Bone marrow (tissue), 2 donors: ENCODE data around the gene TAF11L3.
"Not testable (repeated sequence)": the region's sequence is repeated elsewhere in the genome, so short reads cannot be mapped to it uniquely, and the experiment has no call there.

ENCODE experiments used
- DNase-seq, 2 donors: peaks; one replicate each; lab custom pipeline; 2025; lab: John Stamatoyannopoulos, UW

The TAF11L3 gene

GRCh38 chr5:17518067-17518466 is at the start of gene TAF11L3:
Gene TAF11L3, plus strand, starts transcription at chr5:17518367.
- DNase-seq, result not testable (repeated sequence)

- no peak for DNase-seq
Measured at GRCh38 chr5:17470064-17470463, 48.1 kb upstream of the TAF11L3 start.

- not testable (repeated sequence) for DNase-seq
Measured at GRCh38 chr5:17475064-17475463, 43.1 kb upstream of the TAF11L3 start.

DNA sequence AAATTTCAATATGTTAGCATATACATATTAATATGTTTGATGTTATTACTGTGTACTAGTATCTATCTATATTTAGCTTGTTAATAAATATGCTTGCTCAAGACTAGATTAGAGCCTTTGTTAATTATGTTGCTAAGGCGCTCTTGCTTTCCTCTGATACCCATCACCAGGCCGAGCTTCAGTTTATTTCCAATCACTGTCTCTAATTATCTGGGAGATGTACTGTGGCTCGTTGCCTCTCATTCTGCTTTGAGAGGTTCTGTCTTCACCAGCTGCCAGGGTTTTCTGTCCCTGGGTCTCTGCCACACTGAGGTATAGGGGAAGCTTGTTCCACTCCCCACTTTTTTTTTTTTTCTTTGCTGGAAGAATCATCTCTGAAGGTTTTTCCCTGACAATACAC is 41.1 kb upstream of the TAF11L3 start:
- DNase-seq, result no peak

GRCh38 chr5:17477573-17478265 is 40.4 kb upstream of the TAF11L3 start:
- DNase-seq, result no peak

DNA sequence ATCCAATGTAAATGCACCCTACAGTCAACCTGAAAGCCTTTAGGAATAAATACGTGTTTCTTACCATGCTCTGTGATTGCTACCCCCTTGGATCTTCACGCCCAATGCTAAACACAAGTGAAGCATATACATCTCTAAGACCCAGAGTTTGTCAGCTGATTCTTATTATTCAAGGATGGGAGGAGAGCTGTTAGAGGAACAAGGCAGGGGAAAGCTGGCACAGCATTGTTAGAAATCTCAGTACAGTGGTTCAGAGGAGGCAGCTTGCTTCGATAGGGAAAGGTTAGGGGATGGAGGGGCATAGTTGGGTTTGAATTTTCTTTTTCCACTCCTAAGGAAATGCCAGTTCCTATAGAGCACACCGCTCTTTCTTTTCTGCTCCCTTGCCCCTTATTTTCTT is 36.8 kb upstream of the TAF11L3 start:
- no peak for DNase-seq

GRCh38 chr5:17482790-17483189 is 35.4 kb upstream of the TAF11L3 start:
- DNase-seq, result no peak

GRCh38 chr5:17486464-17487173 is 31.5 kb upstream of the TAF11L3 start:
- DNase-seq, result not testable (repeated sequence)

- no peak for DNase-seq
Measured at GRCh38 chr5:17487174-17487512, 31.0 kb upstream of the TAF11L3 start.

DNA sequence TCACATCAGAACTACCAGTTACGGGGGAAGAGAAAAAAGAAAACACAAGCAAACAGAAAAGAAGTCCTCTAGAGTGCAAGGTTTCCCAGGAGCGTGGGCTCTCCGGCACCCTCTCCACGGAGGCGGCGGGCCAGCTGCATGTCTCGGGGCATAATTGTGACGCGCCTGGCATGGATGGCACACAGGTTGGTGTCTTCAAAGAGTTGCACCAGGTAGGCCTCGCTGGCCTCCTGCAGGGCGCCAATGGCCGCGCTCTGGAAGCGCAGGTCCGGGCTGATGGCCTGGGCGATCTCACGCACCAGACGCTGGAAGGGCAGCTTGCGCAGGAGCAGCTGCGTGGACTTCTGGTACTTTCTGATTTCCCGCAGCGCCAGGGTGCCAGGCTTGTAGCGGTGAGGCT is 26.9 kb upstream of the TAF11L3 start:
- not testable (repeated sequence) for DNase-seq

DNA sequence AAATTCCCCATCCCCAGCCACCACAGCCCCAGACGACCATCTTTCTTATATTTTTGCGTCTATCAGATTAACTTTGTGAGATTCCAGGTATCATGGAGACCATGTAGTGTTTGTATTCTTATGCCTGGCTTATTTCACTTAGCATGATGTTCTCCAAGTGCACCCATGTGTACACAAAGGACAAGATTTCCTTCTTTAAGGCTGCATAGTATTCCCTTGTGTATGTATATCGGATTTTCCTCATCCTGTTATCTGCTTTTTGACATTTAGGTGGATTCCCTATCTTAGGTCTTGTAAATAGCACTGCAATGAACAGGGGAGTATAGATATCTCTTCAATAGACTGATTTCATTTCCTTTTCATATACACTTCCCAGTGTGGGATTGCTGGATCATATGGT is 25.4 kb upstream of the TAF11L3 start:
- DNase-seq, result no peak

GRCh38 chr5:17497446-17497845 is 20.7 kb upstream of the TAF11L3 start:
- no peak for DNase-seq

- not testable (repeated sequence) for DNase-seq
Measured at GRCh38 chr5:17497931-17498330, 20.2 kb upstream of the TAF11L3 start, which contains the start of gene TAF11L2. Gene TAF11L2, plus strand, starts transcription at chr5:17498231.

- no peak for DNase-seq
Measured at GRCh38 chr5:17511775-17512325, 6.3 kb upstream of the TAF11L3 start.

GRCh38 chr5:17517526-17517925 is 641 bp upstream of the TAF11L3 start:
- not testable (repeated sequence) for DNase-seq

DNA sequence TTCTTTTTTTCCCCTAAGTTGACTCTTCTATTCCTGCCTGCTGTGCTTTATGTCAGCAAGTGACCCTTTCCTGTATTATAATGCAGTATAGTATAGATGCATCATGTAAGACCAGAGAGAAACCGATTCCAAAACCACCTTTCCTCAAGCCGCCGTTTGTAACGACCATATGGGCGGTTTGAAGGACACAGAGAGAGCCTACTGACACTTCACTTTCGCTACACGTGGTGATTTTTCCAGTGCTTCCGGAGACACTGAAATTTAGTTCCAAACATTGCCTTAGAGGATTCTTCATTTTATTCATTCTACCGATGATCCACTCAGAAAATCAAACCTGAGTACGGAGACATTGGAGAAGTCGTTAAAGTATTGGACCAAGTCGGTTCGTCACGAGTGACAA is 1.3 kb downstream of the TAF11L3 start:
- not testable (repeated sequence) for DNase-seq

GRCh38 chr5:17521501-17521900 is 3.3 kb downstream of the TAF11L3 start, which contains the start of gene TAF11L4:
Gene TAF11L4, plus strand, starts transcription at chr5:17521801.
- not testable (repeated sequence) for DNase-seq

DNA sequence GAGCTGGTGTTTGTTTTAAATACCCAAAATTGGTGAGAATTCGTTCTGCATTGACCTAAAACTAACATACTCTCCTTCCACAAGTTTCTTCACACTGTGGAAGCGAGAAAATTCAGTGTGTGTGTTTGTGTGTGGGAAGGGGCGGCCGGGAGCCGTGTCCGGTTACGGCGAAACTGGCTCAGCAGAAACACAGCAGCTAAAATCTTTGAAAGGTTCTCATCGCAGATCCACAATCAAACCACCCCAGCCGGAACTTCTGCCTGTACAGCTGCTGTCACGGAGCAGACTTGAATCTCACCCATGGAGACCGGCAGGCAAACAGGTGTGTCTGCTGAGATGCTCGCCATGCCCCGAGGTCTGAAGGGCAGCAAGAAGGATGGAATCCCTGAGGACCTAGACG is 6.8 kb downstream of the TAF11L3 start, which contains the start of gene TAF11L5:
TSS of gene TAF11L5 (plus strand) at position 301 of the 400 bp plus-strand sequence.
- DNase-seq, result not testable (repeated sequence)

DNA sequence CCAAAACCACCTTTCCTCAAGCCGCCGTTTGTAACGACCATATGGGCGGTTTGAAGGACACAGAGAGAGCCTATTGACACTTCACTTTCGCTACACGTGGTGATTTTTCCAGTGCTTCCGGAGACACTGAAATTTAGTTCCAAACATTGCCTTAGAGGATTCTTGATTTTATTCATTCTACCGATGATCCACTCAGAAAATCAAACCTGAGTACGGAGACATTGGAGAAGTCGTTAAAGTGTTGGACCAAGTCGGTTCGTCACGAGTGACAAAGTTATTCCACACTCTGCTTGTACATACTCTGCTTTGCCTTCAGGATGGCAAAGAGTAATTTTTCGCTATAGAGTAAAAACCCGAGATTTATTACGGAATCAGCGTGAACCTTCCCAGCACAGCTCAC is 8.3 kb downstream of the TAF11L3 start:
- not testable (repeated sequence) for DNase-seq

GRCh38 chr5:17528369-17528768 is 10.2 kb downstream of the TAF11L3 start, which contains the start of gene TAF11L6:
Gene TAF11L6, plus strand, starts transcription at chr5:17528669.
- DNase-seq, result not testable (repeated sequence)
